ENCODE data around the gene MLC1. TPM values are rescaled to one million over a fixed set of nuclear protein-coding genes. Genes with fewer than 3 reads are reported as not detected.

MLC1 gene
- total RNA-seq, 1 donor from 2014 or later: not detected

GRCh38 chr22:50084614-50085021 lies 608 bp downstream of the MLC1 start:
- Mint-ChIP-seq H3K4me1 (ENCODE audit: unreplicated experiment) (peaks cover 12% of the 10 kb centered on the region), H3K36me3 (no peaks in the 10 kb centered on the region), H3K4me3 (no peak overlapping the region), H3K27me3 (peaks cover 13% of the 10 kb centered on the region), H3K27ac (no peak overlapping the region), H3K9me3 (no peaks in the 10 kb centered on the region)
- no peak for DNase-seq (ENCODE audit: extremely low spot score, unreplicated experiment)
- no peak for TF ChIP-seq CTCF (conservative IDR thresholded peaks at IDR 0.05)

- TF ChIP-seq CTCF (conservative IDR thresholded peaks at IDR 0.05): no peak
- Mint-ChIP-seq H3K27ac (no peak overlapping the region), H3K4me3 (no peak overlapping the region), H3K36me3 (no peaks in the 10 kb centered on the region), H3K4me1 (ENCODE audit: unreplicated experiment) (peaks cover 12% of the 10 kb centered on the region), H3K9me3 (no peaks in the 10 kb centered on the region), H3K27me3 (peaks cover 13% of the 10 kb centered on the region)
- DNase-seq (ENCODE audit: extremely low spot score, unreplicated experiment): no peak
Observed at GRCh38 chr22:50084080-50084477, 1.1 kb downstream of the MLC1 start.

GRCh38 chr22:50083462-50084079 lies 1.7 kb downstream of the MLC1 start:
- no peak for DNase-seq (ENCODE audit: extremely low spot score, unreplicated experiment)
- Mint-ChIP-seq H3K9me3 (no peaks in the 10 kb centered on the region), H3K4me1 (ENCODE audit: unreplicated experiment) (peaks cover 12% of the 10 kb centered on the region), H3K36me3 (no peaks in the 10 kb centered on the region), H3K27me3 (peaks cover 13% of the 10 kb centered on the region), H3K27ac (peak overlapping the region; percentile 41), H3K4me3 (no peak overlapping the region)
- no peak for TF ChIP-seq CTCF (conservative IDR thresholded peaks at IDR 0.05)

GRCh38 chr22:50082961-50083461 lies 2.2 kb downstream of the MLC1 start:
- peaks cover 12% of the 10 kb centered on the region for H3K4me1 Mint-ChIP-seq (ENCODE audit: unreplicated experiment)
- no peaks in the 10 kb centered on the region for H3K9me3 Mint-ChIP-seq
- no peak for TF ChIP-seq CTCF (conservative IDR thresholded peaks at IDR 0.05)
- DNase-seq (ENCODE audit: extremely low spot score, unreplicated experiment): no peak
- H3K4me3 Mint-ChIP-seq: peak overlapping the region; percentile 17
- no peaks in the 10 kb centered on the region for H3K36me3 Mint-ChIP-seq
- peaks cover 13% of the 10 kb centered on the region for H3K27me3 Mint-ChIP-seq
- peak overlapping the region; percentile 41 for H3K27ac Mint-ChIP-seq

- no peak overlapping the region for H3K4me3 Mint-ChIP-seq
Observed at GRCh38 chr22:50082197-50082715, 3.0 kb downstream of the MLC1 start.

More at GRCh38 chr22:50082197-50082715, 3.0 kb downstream of the MLC1 start:
- Mint-ChIP-seq H3K27ac (no peak overlapping the region), H3K9me3 (no peaks in the 10 kb centered on the region), H3K27me3 (peaks cover 11% of the 10 kb centered on the region), H3K4me1 (ENCODE audit: unreplicated experiment) (peaks cover 12% of the 10 kb centered on the region), H3K36me3 (no peaks in the 10 kb centered on the region)
- no peak for TF ChIP-seq CTCF (conservative IDR thresholded peaks at IDR 0.05)
- DNase-seq (ENCODE audit: extremely low spot score, unreplicated experiment): no peak

Measured in type B pancreatic cell (in vitro differentiated cells).